Activated effector memory CD4-positive, alpha-beta T cell treated with Interleukin-2 at 50 U/mL for 16 hours (primary cell): ENCODE data around the gene TIGD6.
A peak's percentile ranks its signal among the peaks of the same experiment; 100 is the strongest.
"Not testable (repeated sequence)": the region's sequence is repeated elsewhere in the genome, so short reads cannot be mapped to it uniquely, and the experiment has no call there.

ENCODE experiments used
- DNase-seq: peaks from one replicate; pipeline ENCODE4 v3.0.0-alpha.2; 2020

TIGD6 gene

GRCh38 chr5:150000256-150000989 lies at the start of gene TIGD6, which contains the start of gene HMGXB3:
TIGD6 (minus strand) TSS chr5:150000654; CDS start chr5:149996348, 4,306 bp downstream.
HMGXB3 (plus strand) TSS chr5:150000739; CDS start chr5:150004853, 4,114 bp downstream.
- peak; percentile 79 for DNase-seq

GRCh38 chr5:150046031-150046430 lies 45.6 kb upstream of the TIGD6 start:
- DNase-seq, result no peak

DNA sequence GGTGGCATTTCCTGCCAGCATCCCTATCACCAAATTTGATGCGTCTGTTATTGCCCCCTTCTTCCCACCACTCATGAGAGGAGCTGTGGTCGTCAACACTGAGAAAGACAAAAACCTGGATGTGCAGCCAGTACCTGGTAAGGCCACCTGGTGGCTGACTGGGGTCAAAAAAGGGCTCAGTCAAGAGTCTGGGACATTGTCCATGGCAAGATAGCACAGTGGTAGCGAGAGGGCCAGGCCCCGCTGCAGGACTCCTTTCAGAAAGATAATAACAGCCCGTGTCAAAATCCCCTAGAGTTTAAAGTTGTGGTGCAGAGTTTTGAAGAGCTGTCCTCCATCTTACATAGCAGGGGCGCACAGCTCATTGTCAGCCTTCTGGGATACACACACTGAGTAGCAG lies 45.1 kb upstream of the TIGD6 start:
- no peak for DNase-seq

DNA sequence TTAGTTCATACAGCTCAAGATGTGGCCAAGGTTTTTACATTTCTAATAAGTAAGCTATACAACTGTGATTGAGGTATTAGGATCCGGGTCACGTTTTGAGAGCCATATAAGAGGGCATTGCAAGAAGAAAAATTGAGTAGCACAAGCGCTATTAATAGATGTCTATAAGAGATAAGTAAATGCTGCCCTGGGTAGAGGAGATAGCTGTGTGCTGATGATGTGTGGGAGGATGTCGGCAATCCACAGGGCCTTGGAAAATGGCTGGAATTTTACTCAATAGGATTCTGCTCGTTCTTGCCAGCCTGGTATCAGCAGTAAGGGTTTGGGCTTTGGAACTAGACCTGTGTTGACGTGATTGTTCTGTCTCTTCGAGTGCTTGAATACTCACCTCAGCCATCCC lies 44.3 kb upstream of the TIGD6 start:
- DNase-seq, result no peak

DNA sequence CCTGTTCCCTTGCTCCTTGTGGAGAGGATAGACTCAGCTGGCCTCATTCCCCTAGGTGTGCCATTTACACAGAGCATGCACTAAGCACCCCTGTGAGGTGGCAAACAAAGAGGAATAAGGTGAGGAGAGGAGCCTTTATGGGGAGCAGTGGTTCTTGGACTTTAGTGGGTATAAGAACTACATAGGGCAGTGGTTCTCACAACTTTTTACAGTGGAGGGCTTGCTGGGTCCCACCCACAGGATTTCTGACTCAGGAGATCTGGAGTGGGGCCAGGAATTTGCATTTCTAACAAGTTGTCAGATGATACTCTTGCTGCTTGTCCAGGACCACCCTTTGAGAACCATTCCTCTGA lies 43.9 kb upstream of the TIGD6 start:
- DNase-seq, result no peak

DNA sequence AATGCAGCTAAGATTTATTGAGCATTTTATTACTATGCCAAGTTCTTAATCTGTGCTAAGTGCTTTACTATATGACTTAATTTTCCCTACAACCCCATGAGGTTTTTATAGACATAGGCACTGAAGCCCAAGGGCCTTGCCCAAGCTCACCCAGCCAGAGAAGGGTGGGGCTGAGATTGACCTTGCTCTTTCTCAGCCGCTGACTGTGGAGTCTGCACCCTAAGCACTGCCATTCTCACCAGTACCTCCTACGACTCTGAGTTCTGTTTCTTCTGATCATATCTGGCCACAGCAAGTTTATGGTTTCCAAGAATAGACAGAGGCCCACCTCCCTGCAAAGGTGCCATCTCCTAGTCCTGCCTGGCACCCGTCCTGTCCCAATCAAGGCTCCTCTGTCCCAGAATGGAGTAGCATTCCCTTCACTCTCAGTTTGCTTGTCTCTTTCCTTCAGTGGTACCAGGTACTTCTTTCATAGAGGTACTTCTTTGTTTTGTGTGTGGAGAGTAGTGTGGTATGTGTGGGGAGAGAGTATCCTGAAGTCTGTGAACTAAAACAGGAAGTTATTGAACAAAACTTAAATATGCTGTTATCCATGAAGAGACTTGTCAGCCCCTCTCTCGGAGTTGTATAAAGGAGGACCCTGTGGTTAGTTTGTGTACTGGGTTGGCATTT lies 43.3 kb upstream of the TIGD6 start:
- DNase-seq, result no peak

- DNase-seq, result no peak
Measured at GRCh38 chr5:150042459-150042858, 42.0 kb upstream of the TIGD6 start.

- DNase-seq, result no peak
Measured at GRCh38 chr5:150038547-150038946, 38.1 kb upstream of the TIGD6 start.

DNA sequence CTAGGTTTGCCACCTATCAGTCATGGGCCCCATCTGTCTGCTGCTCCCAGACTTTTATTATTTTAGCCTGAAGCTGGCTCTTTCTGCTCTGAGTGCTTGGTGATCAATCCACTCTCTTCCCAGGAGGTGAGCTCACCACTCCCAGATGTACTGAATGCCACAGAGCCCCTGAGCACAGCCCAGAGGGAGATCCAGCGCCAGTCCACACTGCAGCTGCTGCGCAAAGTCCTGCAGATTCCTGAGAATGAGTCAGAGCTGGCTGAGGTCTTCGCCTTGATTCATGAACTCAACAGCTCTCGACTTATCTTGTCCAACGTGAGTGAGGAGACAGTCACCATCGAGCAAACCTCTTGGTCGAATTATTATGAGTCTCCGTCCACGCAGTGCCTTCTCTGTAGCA lies 36.1 kb upstream of the TIGD6 start:
- no peak for DNase-seq

DNA sequence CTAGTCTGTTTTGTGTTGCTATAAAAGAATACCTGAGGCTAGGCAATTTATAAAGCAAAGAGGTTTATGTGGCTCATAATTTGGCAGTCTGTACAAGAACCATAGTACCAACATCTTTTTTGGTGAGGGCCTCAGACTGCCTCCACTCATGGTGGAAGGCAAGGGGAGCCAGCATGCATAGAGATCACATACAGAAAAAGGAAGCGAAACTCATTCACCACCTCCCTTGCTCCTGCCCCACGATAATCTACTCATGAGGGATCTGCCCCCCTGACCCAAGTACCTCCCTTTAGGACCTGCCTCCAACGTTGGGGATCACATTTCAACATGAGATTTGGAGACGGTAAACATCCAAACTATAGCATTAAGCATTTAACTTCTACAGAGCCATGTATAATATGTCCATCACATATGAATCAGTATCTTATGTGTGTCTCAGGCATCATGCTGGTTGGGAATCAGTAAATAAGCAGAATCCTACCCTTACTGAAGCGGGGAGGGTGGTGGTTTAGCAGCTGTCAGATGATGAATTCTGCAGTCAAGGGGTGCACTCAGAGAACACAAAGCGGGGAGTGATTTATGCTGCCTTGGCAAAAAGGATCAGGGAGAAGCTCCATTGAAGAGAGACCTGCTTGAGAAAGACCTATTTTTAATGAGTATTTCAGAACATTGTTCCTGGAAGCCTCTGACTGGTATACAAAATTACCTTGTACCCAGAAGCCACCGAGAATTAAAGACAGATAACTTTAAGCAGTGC lies 34.9 kb upstream of the TIGD6 start:
- no peak for DNase-seq

DNA sequence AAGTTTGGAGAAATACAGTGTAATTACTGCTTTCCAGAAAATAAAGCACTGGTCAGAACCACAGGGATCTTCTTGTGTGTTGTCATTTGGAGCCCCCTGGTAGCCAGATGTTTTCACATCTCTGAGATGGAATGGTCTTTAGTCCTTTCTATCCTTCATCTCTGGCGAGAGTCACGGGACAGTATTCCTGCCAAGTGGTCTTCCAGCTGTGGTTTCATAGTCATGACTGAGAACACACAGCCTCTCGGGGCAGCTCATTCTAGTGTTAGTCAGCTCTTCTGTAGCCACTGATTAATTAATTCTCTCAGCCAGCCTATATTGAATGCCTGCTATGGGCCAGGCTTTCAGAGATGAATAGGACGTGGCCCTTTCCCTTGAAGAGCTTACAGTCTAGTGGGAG lies 34.2 kb upstream of the TIGD6 start:
- DNase-seq, result no peak

GRCh38 chr5:150033334-150033733 lies 32.9 kb upstream of the TIGD6 start:
- DNase-seq, result no peak

DNA sequence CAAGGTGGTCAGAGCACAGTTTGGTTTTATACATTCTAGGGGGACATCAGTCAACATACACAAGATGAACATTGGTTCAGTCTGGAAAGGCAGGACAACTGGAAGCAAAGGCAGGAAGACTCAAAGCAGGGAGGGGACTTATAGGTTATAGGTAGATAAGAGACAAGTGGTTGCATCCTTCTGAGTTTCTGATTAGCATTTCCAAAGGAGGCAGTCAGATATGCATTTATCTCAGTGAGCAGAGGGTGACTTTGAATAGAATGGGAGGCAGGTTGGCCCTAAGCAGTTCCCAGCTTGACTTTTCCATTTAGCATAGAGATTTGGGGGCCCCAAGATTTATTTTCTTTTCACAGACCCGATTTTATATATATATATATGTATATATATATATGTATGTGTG lies 27.6 kb upstream of the TIGD6 start:
- DNase-seq, result not testable (repeated sequence)

DNA sequence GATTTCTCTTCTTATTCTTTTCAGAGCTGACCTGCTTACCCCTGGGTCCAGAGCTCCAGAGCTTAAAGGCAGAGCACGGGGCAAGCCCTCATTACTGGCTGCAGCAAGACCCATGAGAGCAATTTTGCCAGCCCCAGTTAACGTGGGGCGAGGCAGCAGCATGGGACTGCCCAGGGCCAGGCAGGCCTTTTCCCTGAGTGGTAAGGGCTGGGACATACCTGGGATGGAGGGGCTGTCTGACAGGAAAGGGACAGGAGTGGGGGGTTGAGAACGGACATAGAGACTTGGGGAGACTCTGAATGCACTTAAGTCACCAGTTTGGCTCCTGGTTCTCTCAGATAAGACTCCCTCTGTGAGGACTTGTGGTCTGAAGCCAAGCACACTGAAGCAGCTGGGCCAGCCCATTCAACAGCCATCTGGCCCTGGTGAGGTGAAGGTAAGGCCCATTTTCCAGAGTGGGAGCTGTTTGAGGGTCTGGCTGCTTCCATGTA lies 26.3 kb upstream of the TIGD6 start:
- no peak for DNase-seq

GRCh38 chr5:150024346-150024984 lies 24.0 kb upstream of the TIGD6 start:
- DNase-seq, result no peak

- DNase-seq, result no peak
Measured at GRCh38 chr5:150023136-150023535, 22.7 kb upstream of the TIGD6 start.

DNA sequence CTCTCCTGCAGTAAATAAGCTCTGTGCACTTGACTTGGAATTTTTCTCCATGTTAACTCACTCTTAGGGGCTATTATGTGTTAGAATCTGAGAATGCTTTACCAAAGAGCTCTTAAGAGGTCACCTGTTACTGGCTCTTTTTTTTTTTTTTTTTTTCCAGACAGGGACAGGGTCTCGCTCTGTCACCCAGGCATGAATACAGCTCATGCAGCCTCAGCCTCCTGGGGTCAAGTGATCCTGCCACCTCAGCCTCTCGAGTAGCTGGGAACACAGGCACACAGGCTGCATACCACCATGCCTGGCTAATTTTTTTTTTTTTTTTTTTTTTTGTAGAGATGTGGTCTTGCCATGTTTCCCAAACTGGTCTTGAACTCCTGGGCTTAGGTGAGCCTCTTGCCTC lies 22.2 kb upstream of the TIGD6 start:
- no peak for DNase-seq

GRCh38 chr5:150022158-150022531 lies 21.7 kb upstream of the TIGD6 start:
- DNase-seq, result no peak

GRCh38 chr5:150021491-150022157 lies 21.2 kb upstream of the TIGD6 start:
- DNase-seq, result no peak

DNA sequence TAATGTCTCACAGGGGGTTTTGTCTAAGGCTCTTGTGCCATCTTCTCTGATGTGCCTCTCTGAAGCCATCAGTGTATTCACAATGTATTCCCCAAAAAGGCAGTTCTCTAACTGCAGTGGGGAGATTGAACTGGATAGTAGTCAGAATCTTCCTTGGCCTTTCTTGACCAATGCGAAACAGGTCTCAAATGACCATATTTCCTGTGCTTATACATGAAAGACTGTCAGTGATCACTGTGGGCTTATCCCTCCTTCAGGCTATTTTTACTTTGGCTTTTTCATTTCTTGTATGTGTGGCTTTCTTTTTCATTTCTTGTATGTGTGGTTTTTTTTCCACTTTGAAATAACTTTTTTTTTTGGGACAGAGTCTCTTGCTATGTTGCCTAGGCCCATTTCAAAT lies 19.8 kb upstream of the TIGD6 start:
- no peak for DNase-seq

DNA sequence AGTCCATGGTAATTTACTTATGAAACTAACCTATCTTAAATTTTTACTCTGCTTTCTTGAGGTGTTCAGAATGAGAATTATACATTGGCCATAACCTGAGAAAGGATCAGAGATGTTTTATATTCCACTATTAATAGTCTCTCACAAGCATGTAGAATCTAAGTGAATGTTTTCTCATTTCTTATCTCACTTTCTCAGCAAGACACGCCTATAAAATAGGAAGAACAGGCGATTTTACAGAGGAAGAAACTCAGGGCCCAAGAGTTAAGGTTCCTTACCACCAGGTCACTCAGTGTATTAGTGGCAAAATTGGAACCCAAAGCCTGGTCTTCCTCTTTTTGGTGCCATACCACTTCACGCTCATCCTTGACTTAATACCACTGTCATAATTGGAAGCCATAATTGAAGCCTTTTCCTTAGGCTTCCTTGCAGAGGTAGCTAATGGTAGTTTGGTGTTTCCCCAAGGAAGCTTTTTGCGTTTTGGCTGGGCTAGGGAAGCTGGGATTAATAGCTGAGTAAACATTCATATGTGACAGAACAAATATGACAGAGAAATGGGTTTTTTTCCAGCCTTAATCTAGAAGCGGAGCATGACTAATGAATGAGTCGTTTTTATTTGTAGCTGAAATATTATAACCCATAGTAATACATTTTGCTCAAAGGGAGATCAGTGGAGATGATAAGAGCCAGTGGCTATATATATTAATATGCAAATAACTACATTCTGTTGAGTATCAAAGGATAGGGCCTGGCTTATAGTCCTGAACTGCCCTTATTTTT lies 17.0 kb upstream of the TIGD6 start:
- no peak for DNase-seq

DNA sequence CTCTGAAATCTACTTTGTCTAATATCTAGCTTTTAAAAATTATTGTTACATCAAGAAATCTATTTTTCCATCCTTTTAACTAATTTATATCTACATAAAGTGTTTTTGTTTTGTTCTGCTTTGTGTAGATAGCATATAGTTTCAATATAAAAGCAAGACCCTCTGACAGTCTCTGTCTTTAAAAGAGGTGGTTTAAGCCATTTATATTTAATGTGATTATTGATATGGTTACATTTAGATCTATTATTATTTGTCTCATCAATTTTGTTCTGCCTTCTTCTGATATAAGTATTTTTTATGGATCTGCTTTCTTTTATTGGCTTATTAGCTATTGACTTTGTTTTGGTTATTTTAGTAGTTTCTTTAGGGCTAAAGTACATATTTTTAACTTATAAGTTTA lies 16.1 kb upstream of the TIGD6 start:
- no peak for DNase-seq
